ENCODE data around the gene STUM. TPM values are rescaled to one million over a fixed set of nuclear protein-coding genes. Genes with fewer than 3 reads are reported as not detected.
"Not testable (repeated sequence)": the region's sequence is repeated elsewhere in the genome, so short reads cannot be mapped to it uniquely, and the experiment has no call there.

The STUM gene, protein sequence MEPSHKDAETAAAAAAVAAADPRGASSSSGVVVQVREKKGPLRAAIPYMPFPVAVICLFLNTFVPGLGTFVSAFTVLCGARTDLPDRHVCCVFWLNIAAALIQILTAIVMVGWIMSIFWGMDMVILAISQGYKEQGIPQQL
- total RNA-seq (under 1 TPM; 0.15 to 0.31 TPM), polyA plus RNA-seq (ENCODE audit: insufficient read length in 6 of 6) (1 to 10 TPM in 5 of 6 donors, under 1 TPM in 1; 1.00 to 2.1 (median 1.7) TPM)
- long read RNA-seq, donor 1: 0 reads
- long read RNA-seq, donor 2: 0 reads
- long read RNA-seq, donor 3: 0 reads
- long read RNA-seq, donor 4: 0 reads
- long read RNA-seq, donor 5: 0 reads
- long read RNA-seq, donor 6: 0 reads
- long read RNA-seq, donor 7: 0 reads
- long read RNA-seq, donor 8: 0 reads
- long read RNA-seq, donor 9: 0 reads
- long read RNA-seq, donor 10: 0 reads
- long read RNA-seq, donor 11, partial matches to known transcripts: 7 of 7 reads
- long read RNA-seq, donor 11, other reads (novel, unspliced or antisense): 0 of 7 reads
- long read RNA-seq, donor 12: 0 reads

DNA sequence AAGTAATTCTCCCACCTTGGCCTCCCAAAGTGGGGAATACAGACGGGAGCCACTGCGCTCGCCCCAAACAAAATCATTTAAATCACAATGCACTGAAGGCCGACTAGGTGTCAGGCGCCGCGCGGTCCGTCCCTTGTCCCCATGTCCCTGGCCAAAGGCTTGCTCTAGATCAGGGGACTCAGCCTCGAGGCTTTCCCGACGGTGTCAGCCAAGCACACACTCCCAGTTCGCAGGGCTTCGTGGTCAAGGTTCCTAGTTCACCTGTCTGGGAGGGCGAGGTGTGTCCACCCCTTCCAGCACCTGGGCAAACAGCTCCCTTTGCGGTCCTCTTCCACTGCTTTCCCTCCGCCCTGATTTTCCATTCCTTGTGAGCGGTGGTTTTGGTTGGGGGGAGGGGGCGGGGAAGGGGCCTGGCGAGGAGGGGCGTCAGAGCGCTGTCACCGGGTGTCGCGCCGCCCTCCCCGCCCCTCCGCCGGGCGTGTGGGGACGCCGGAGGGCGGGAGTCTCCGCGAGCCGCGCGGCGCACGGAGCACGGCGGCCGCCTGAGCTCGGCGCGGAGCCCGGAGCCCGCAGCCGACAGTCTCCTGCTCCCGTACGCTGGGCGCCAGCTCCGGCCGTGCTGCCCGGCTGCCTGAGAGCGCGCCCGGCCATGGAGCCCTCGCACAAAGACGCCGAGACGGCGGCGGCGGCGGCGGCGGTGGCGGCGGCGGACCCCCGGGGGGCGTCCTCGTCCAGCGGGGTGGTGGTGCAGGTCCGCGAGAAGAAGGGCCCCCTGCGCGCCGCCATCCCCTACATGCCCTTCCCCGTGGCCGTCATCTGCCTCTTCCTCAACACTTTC lies at the start of gene STUM:
Gene STUM (plus strand): TSS at position 509 of the 838 bp plus-strand sequence. CDS start 141 bp downstream, at position 650.
- peak in 2 of 4 donors; percentile 50 to 76 for DNase-seq
- TF ChIP-seq, protein P1, sequence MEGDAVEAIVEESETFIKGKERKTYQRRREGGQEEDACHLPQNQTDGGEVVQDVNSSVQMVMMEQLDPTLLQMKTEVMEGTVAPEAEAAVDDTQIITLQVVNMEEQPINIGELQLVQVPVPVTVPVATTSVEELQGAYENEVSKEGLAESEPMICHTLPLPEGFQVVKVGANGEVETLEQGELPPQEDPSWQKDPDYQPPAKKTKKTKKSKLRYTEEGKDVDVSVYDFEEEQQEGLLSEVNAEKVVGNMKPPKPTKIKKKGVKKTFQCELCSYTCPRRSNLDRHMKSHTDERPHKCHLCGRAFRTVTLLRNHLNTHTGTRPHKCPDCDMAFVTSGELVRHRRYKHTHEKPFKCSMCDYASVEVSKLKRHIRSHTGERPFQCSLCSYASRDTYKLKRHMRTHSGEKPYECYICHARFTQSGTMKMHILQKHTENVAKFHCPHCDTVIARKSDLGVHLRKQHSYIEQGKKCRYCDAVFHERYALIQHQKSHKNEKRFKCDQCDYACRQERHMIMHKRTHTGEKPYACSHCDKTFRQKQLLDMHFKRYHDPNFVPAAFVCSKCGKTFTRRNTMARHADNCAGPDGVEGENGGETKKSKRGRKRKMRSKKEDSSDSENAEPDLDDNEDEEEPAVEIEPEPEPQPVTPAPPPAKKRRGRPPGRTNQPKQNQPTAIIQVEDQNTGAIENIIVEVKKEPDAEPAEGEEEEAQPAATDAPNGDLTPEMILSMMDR (IDR thresholded peaks at IDR 0.05): no peak
- Histone ChIP-seq H3K27ac (no peak within 1 kb of the TSS), H3K27me3 (peaks cover 16 to 62% of the 10 kb centered on the region in 2 donors), H3K4me1 (peaks cover 16 to 28% of the 10 kb centered on the region in 2 donors), H3K36me3 (no peaks in the 10 kb centered on the region), H3K9me3 (no peaks in the 10 kb centered on the region), H3K4me3 (peak within 1 kb of the TSS; percentile 21 to 36)
- intact Hi-C loops (cut with DNase I): no loop called here
- peak; percentile 74 for ATAC-seq

DNA sequence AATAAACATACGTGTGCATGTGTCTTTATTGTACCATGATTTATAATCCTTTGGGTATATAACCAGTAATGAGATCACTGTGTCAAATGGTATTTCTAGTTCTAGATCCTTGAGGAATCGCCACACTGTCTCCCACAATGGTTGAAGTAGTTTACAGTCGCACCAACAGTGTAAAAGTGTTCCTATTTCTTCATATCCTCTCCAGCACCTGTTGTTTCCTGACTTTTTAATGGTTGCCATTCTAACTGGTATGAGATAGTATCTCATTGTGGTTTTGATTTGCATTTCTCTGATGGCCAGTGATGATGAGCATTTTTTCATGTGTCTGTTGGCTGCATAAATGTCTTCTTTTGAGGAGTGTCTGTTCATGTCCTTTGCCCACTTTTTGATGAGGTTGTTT lies 48.9 kb upstream of the STUM start:
- H3K27me3 ChIP-seq; intact Hi-C loops (cut with DNase I); H3K4me3 ChIP-seq; H3K27ac ChIP-seq; H3K4me1 ChIP-seq; H3K9me3 ChIP-seq; DNase-seq; H3K36me3 ChIP-seq; ATAC-seq: not testable (repeated sequence)

GRCh38 chr1:226506021-226506420 lies 42.5 kb upstream of the STUM start:
- Histone ChIP-seq H3K4me3 (no peak overlapping the region), H3K9me3 (no peaks in the 10 kb centered on the region), H3K27ac (no peak overlapping the region), H3K4me1 (no peaks in the 10 kb centered on the region), H3K36me3 (no peaks in the 10 kb centered on the region), H3K27me3 (peaks cover 0 to 18% of the 10 kb centered on the region in 2 donors)
- intact Hi-C loops (cut with DNase I): no loop called here
- ATAC-seq: no peak
- no peak for DNase-seq
- TF ChIP-seq, protein P1 (IDR thresholded peaks at IDR 0.05): no peak

- H3K9me3 ChIP-seq: no peaks in the 10 kb centered on the region
- intact Hi-C loops (cut with DNase I): no loop called here
- H3K4me3 ChIP-seq: no peak overlapping the region
- TF ChIP-seq, protein P1 (IDR thresholded peaks at IDR 0.05): no peak
- H3K4me1 ChIP-seq: no peaks in the 10 kb centered on the region
- peaks cover 0 to 18% of the 10 kb centered on the region in 2 donors for H3K27me3 ChIP-seq
- ATAC-seq (no peak), DNase-seq (no peak)
- no peak overlapping the region for H3K27ac ChIP-seq
- H3K36me3 ChIP-seq: no peaks in the 10 kb centered on the region
These were observed 41.6 kb upstream of the STUM start for GRCh38 chr1:226506921-226507320.

GRCh38 chr1:226510453-226510852 lies 38.1 kb upstream of the STUM start:
- no peak for ATAC-seq

More at GRCh38 chr1:226510453-226510852, 38.1 kb upstream of the STUM start:
- Histone ChIP-seq H3K4me3 (no peak overlapping the region), H3K9me3 (no peaks in the 10 kb centered on the region), H3K27ac (no peak overlapping the region), H3K36me3 (no peaks in the 10 kb centered on the region), H3K27me3 (peaks cover 0 to 6% of the 10 kb centered on the region in 2 donors), H3K4me1 (no peaks in the 10 kb centered on the region)
- TF ChIP-seq, protein P1 (IDR thresholded peaks at IDR 0.05): no peak
- intact Hi-C loops (cut with DNase I): no loop called here
- DNase-seq: no peak

All from left lung (tissue), 14 donors.